HT1080 (cell line): ENCODE data around the gene CHRM4. TPM values are rescaled to one million over a fixed set of nuclear protein-coding genes. Genes with fewer than 3 reads are reported as not detected.
"Not testable (repeated sequence)": the region's sequence is repeated elsewhere in the genome, so short reads cannot be mapped to it uniquely, and the experiment has no call there.

Experiments used
- DNase-seq: peaks from one replicate; pipeline ENCODE4 v3.0.0-alpha.2; 2015; ENCODE audit warnings: low read depth
- total RNA-seq: library from RNA; depleted of rRNA; stranded (reverse); fragments of >200 nt; shearing (Covaris generic); gene quantifications from 2 replicates; pipeline ENCODE4 v1.2.3, GENCODE V29; 2014

CHRM4 gene
- total RNA-seq, 1 experiment from 2014 or later = 0.40 TPM

GRCh38 chr11:46382646-46383403, 8.8 kb downstream of the CHRM4 start:
- peak; percentile 34 for DNase-seq

DNA sequence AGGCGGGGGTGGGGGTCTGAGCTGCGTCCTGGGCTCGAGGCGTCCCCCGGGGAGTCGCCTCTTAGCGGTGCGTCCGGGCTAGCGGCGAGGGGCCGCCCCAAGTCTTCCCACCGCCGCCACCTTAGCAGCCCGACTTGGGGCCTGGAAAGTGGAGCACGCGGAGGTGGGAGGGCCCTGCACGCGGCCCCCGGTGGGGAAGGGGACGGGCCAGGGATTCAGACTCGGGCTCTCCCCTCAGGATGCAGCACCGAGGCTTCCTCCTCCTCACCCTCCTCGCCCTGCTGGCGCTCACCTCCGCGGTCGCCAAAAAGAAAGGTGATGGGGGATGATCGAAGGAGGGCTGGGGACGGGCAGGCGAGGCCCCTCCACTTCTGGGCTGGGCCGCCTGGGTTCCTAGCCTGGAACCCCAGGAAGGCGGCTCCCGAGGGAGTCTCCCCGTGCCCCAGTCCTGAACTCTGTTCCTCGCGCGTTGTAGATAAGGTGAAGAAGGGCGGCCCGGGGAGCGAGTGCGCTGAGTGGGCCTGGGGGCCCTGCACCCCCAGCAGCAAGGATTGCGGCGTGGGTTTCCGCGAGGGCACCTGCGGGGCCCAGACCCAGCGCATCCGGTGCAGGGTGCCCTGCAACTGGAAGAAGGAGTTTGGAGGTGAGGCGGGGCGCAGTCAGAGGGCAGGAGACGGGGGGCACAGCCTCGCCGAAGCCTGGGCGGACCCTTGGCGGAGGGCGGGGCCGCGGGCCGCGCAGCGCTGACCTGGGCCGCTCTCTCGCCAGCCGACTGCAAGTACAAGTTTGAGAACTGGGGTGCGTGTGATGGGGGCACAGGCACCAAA, 9.5 kb downstream of the CHRM4 start:
- no peak for DNase-seq

DNA sequence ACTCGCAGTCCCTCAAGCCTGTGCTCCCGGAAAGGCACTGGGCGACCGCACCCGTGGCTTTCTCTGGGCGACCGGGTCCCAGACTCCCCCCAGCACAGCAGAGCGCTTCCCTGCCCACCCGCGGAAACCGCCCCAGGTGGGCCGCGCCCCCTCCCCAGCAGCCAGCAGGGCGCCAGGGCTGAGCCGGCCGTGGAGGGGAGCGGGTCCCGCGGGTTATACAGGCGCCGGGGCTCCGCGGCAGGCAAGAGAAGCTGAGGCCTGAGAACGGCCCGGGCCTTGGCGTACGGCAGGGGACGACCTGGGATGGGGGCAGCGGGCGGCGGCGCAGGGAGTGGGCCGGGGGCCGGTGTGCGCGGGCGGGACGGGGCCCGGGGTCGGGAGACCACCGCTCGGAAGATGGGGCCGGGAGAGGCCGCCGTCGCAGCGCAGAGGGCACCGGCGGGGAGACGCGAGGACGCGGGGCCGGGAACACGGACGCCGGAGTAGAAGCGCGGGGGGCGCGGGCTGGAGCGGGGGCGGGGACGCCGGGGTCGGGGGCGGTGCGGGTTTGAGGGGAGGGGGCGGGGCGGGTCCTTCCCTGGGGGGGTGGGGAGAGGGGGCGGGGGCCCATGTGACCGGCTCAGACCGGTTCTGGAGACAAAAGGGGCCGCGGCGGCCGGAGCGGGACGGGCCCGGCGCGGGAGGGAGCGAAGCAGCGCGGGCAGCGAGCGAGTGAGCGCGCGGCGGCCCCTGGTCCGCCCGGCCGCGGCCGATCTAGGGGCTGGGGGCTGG, 10.3 kb downstream of the CHRM4 start, which contains the start of gene MDK:
Gene MDK, plus strand, starts transcription at position 622 of the 771 bp plus-strand sequence. CDS start 389 bp downstream, outside the sequence.
- no peak for DNase-seq

GRCh38 chr11:46380340-46381047, 11.1 kb downstream of the CHRM4 start:
- no peak for DNase-seq

DNA sequence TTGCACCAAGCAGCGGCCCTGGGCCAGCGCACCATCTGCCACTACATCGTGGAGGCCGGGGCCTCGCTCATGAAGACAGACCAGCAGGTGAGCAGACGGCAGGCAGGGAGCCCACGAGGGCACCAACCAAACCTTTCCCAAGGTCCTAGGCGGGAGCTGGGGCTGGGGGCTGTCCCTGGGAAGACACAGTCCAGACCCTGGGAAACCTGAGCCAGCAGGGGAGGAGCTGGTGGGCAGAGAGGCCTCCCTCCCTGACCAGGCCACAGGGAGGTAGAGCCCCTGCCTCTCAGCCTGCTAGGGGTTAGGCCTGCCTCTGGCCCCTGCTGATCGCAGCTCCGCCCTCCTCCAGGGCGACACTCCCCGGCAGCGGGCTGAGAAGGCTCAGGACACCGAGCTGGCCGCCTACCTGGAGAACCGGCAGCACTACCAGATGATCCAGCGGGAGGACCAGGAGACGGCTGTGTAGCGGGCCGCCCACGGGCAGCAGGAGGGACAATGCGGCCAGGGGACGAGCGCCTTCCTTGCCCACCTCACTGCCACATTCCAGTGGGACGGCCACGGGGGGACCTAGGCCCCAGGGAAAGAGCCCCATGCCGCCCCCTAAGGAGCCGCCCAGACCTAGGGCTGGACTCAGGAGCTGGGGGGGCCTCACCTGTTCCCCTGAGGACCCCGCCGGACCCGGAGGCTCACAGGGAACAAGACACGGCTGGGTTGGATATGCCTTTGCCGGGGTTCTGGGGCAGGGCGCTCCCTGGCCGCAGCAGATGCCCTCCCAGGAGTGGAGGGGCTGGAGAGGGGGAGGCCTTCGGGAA, 11.9 kb downstream of the CHRM4 start:
- DNase-seq = not testable (repeated sequence)

- no peak for DNase-seq
These were observed 12.6 kb downstream of the CHRM4 start for GRCh38 chr11:46378811-46379481.

DNA sequence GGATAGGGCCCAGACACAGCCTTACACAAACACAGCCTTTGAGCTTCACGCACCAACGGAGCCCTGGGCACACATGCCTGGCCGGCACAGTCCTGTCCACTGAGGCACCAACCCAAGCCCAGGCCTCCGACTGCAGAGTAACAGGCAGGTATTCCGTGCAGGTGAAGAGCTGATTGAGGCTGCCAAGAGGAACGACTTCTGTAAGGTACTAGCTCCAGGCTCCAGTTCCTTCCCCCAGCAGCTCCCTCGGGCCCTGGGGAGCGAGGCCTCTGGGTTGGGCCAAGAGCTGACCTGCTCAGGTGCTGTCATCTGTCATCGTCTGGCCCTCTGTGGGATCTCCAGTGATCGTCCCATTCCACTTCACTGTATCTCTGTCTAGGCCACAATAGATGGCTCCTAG, 13.3 kb downstream of the CHRM4 start:
- no peak for DNase-seq

GRCh38 chr11:46377831-46378230, 13.7 kb downstream of the CHRM4 start:
- no peak for DNase-seq

- DNase-seq = no peak
These were observed 14.3 kb downstream of the CHRM4 start for GRCh38 chr11:46377290-46377689.

GRCh38 chr11:46376258-46377050, 15.1 kb downstream of the CHRM4 start:
- DNase-seq = no peak

DNA sequence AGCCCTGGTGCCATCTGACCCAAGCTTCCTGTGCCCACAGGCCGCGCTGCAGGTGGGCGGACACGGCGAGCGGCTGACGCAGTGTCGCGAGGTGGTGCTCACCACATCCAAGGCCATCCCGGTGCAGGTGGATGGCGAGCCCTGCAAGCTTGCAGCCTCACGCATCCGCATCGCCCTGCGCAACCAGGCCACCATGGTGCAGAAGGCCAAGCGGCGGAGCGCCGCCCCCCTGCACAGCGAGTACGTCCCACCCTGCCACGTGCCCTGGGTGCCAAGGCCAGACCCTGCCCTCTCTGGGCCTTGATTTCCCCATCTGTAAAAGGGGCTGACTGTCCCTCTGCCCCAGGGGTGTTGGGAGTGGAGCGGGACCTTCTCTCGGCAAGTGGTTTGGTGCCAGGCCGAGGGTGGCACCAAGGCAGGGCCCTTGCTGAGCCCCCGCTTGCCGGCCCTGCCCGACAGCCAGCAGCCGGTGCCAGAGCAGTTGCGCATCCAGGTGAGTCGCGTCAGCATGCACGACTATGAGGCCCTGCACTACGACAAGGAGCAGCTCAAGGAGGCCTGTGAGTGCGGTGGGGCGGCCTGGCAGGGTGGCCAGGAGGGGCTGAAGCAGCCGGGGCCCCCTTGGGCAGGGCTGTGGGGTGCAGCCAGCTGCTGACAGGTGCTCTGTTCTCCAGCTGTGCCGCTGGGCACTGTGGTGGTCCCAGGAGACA, 16.0 kb downstream of the CHRM4 start:
- no peak for DNase-seq

DNA sequence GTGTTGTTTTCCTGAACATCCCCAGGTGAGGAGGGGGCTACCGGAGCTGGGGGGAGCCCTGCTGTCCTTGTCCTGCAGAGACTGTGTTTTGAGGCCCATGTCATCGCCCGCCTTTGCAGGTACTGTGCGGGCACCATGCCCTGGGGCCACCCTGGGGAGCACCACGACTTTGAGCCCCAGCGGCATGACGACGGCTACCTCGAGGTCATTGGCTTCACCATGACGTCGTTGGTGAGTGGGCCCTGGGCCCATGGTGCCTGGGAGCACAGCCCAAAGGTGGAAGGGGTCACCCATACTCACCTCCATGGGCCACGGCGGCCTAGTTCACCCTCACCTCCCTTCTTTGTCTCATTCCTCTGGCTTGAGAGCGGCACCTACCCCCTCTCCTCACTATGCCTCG, 16.8 kb downstream of the CHRM4 start:
- no peak for DNase-seq

DNA sequence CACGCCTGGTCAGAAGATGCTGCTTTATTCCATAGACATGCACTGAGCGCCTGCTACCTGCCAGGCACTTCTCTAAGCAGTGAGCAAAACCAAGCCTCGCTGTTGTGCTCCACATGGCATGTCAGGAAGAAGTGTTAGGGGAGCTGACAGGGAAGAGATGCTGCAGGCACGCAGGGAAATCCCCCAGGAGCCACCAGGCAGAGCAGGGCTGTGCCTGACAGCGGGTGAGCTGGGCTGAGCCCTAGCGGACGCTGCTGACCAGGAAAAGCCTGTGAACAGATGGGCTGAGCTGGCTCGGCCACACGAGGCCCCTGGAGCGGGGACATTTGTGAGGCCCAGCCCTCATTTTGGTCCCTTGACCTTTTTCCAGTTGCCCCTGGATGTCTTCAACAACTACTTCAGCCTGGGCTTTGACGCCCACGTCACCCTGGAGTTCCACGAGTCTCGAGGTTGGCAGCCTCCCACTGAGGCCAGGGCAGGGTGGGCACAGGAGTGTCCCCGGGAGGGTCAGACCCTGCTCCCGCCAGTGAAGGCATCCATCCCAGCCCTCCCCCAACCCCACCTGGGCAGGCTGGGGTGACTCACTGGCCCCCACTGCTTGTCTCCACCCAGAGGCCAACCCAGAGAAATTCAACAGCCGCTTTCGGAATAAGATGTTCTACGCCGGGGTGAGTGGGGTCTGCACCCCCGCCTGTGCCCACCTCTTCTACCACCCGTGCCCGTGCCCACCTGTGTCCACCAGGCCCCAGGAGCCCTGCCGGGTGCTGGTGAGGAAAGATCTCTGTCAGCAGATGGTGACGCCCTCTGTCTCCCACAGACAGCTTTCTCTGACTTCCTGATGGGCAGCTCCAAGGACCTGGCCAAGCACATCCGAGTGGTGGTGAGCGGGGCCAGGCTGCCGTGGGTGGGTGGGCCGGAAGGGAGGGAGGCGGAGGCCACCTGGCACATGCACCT, 17.5 kb downstream of the CHRM4 start:
- DNase-seq = no peak

DNA sequence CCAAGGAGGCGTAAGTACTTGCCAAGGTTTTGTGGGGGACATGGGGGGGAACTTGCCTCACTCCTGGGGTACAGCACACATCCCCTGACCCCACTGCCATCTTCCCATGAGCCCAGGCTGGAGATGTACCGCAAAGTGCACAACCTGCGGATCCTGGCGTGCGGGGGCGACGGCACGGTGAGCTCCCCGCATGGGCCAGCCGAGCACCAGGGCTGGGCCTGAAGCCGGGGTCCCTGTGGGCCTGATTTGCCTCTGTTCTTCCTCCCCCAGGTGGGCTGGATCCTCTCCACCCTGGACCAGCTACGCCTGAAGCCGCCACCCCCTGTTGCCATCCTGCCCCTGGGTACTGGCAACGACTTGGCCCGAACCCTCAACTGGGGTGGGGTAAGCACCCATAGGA, 19.1 kb downstream of the CHRM4 start:
- DNase-seq = not testable (repeated sequence)

- no peak for DNase-seq
These were observed 19.5 kb downstream of the CHRM4 start for GRCh38 chr11:46372086-46372485.

DNA sequence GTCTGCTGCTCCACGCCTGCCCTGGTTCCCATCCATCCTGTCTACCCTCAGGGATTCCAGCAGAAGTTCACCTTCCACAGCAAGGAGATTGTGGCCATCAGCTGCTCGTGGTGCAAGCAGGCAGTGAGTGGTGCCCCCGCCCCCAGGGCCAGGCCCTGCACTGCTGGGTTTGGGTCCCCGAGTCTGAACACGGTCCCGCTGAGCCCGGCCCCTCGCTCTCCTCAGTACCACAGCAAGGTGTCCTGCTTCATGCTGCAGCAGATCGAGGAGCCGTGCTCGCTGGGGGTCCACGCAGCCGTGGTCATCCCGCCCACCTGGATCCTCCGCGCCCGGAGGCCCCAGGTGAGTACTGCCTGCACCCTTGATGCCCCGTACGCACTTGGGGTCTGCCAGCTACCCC, 20.3 kb downstream of the CHRM4 start:
- DNase-seq = not testable (repeated sequence)

DNA sequence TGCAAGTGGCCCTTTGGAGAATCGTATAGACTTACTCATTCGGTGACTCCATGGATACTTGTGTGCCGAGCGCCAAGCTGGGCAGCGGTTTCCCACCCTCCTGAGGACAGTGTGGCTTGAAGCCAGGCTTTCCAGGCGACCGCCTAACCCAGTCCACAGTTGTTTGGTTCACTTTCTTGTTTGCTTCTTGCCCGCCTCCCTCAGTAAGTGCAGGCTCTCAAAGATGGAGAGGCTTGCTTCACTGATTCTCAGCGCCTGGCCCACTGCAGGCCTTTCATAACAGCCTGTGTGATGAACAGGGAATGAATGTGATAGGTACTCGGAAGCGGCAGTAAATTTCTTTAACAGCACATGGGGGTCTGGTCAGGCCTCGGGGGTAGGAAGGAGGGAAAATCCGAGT, 21.3 kb downstream of the CHRM4 start:
- no peak for DNase-seq
